Measurements from ENCODE around the gene PCP4L1.
A peak's percentile ranks its signal among the peaks of the same experiment; 100 is the strongest.
"Not testable (repeated sequence)": the region's sequence is repeated elsewhere in the genome, so short reads cannot be mapped to it uniquely, and the experiment has no call there.

The PCP4L1 gene

GRCh38 chr1:161258439-161259344, at the start of gene PCP4L1:
Gene PCP4L1, plus strand, starts transcription at chr1:161258745. Its CDS starts 230 bp downstream, at chr1:161258975.
- peak; percentile 54 for DNase-seq

GRCh38 chr1:161209790-161210409, 48.6 kb upstream of the PCP4L1 start:
- DNase-seq = peak; percentile 70

- DNase-seq = no peak
These were observed 44.2 kb upstream of the PCP4L1 start for GRCh38 chr1:161214369-161214768.

GRCh38 chr1:161215076-161215475, 43.5 kb upstream of the PCP4L1 start, which contains the start of gene FCER1G:
Gene FCER1G, plus strand, starts transcription at chr1:161215295. Its CDS starts 27 bp downstream, at chr1:161215322.
- DNase-seq = no peak

- DNase-seq = no peak
These were observed 41.4 kb upstream of the PCP4L1 start for GRCh38 chr1:161216945-161217712.

GRCh38 chr1:161217831-161218230, 40.7 kb upstream of the PCP4L1 start:
- DNase-seq = no peak

GRCh38 chr1:161218301-161219077, 40.1 kb upstream of the PCP4L1 start:
- DNase-seq = no peak

GRCh38 chr1:161219078-161219892, 39.3 kb upstream of the PCP4L1 start:
- no peak for DNase-seq

- no peak for DNase-seq
These were observed 38.5 kb upstream of the PCP4L1 start for GRCh38 chr1:161220002-161220401.

- DNase-seq = no peak
These were observed 36.1 kb upstream of the PCP4L1 start for GRCh38 chr1:161222175-161223019.

GRCh38 chr1:161223805-161224694, 34.5 kb upstream of the PCP4L1 start:
- DNase-seq = no peak

GRCh38 chr1:161224695-161225087, 33.9 kb upstream of the PCP4L1 start:
- not testable (repeated sequence) for DNase-seq

GRCh38 chr1:161225178-161225533, 33.4 kb upstream of the PCP4L1 start:
- DNase-seq = no peak

- peak; percentile 87 for DNase-seq
These were observed 32.8 kb upstream of the PCP4L1 start, which contains the start of gene TOMM40L for GRCh38 chr1:161225534-161226319. Gene TOMM40L, plus strand, starts transcription at chr1:161226060. Its CDS starts 430 bp downstream, at chr1:161226490.

GRCh38 chr1:161226320-161226711, 32.2 kb upstream of the PCP4L1 start:
- DNase-seq = no peak

GRCh38 chr1:161226759-161227158, 31.8 kb upstream of the PCP4L1 start:
- DNase-seq = no peak

- peak; percentile 87 for DNase-seq
These were observed 31.2 kb upstream of the PCP4L1 start for GRCh38 chr1:161227196-161227871.

- DNase-seq = no peak
These were observed 30.5 kb upstream of the PCP4L1 start for GRCh38 chr1:161228032-161228431.
